ENCODE data around the gene IL6.
"Not testable (repeated sequence)": the region's sequence is repeated elsewhere in the genome, so short reads cannot be mapped to it uniquely, and the experiment has no call there.

The IL6 gene

DNA sequence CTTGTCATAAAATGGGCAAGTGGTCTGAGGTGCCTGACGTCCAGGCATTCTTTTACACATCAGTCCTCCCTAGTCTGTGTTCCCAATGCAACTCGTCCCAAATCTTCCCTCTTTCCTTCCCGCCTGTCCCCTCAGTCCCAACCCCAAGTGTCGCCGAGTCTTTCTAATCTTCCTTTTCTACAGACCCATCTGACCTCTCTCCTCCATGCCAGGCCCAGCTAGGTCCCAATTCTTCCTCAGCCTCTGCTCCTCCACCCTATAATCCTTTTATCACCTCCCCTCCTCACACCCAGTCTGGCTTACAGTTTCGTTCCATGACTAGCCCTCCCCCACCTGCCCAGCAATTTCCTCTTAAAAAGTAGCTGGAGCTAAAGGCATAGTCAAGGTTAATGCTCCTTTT is 22.3 kb upstream of the IL6 start:
- not testable (repeated sequence) for DNase-seq

DNA sequence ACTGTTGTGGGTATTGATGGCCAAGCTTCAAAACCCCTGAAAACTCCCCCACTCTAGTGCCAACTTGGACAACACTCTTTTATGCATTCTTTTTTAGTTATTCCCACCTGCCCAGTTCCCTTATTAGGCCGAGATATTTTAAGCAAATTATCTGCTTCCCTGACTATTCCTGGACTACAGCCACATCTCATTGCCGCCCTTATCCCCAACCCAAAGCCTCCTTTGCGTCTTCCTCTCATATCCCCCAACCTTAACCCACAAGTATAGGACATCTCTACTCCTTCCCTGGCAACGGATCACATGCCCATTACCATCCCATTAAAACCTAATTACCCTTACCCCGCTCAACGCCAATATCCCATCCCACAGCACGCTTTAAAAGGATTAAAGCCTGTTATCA is 21.1 kb upstream of the IL6 start:
- not testable (repeated sequence) for DNase-seq

DNA sequence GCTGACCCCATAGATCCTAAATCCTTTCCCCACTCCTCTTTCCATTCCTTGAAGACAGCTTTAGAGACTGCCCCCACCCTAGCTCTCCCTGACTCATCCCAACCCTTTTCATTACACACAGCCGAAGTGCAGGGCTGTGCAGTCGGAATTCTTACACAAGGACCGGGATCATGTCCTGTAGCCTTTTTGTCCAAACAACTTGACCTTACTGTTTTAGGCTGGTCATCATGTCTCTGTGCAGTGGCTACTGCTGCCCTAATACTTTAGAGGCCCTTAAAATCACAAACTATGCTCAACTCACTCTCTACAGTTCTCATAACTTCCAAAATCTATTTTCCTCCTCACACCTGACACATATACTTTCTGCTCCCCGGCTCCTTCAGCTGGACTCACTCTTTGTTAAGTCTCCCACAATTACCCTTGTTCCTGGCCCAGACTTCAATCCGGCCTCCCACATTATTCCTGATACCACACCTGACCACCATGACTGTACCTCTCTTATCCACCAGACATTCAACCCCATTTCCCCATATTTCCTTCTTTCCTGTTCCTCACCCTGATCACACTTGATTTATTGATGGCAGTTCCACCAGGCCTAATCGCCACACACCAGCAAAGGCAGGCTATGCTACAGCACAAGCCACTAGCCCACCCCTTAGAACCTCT is 19.8 kb upstream of the IL6 start:
- not testable (repeated sequence) for DNase-seq

DNA sequence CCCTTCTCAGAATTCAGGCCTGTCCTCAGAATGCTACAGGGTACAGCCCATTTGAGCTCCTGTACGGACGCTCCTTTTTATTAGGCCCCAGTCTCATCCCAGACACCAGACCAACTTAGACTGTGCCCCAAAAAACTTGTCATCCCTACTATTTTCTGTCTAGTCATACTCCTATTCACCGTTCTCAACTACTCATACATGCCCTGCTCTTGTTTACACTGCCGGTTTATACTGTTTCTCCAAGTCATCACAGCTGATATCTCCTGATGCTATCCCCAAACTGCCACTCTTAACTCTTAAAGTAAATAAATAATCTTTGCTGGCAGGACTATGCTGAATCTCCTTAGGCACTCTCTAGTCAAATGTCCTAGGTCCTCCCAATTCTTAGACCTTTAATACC is 18.8 kb upstream of the IL6 start:
- not testable (repeated sequence) for DNase-seq

DNA sequence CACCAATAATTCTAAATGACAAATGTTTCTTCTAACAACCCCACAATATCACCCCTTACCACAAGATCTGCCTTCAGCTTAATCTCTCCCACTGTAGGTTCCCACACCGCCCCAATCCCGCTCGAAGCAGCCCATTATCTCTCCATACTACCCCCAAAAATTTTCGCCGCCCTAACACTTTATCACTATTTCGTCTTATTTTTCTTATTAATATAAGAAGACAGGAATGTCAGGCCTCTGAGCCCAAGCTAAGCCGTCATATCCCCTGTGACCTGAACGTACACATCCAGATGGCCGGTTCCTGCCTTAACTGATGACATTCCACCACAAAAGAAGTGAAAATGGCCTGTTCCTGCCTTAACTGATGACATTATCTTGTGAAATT is 18.3 kb upstream of the IL6 start:
- DNase-seq = not testable (repeated sequence)

DNA sequence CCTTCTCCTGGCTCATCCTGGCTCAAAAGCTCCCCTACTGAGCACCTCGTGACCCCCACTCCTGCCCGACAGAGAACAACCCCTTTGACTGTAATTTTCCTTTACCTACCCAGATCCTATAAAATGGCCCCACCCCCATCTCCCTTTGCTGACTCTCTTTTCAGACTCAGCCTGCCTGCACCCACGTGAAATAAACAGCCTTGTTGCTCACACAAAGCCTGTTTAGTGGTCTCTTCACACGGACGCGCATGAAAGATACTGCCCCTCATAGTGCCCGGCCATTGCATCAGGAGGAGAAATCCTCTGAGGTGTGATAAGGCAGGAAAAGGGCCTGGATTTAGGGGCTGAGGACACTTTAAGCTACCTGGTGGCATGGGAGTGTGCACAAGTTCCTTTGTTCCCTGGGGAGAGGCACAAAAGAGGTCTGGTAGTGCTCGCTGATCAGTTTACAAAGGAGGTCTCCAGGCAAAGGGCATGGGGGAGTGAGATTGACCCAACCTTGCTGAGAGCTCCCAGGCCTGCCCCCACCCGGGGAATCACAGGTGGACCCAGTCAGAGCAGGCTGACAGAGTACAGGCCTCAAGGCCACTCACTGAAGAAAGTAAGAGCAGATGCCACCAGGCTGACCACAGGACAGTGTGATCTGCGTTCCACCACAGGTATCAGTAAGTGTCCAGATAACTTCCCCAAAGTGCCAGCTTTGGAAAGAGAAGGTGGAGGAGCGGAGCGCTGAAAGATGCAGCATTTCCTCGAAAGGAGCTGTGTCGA is 17.8 kb upstream of the IL6 start:
- DNase-seq = not testable (repeated sequence)

DNA sequence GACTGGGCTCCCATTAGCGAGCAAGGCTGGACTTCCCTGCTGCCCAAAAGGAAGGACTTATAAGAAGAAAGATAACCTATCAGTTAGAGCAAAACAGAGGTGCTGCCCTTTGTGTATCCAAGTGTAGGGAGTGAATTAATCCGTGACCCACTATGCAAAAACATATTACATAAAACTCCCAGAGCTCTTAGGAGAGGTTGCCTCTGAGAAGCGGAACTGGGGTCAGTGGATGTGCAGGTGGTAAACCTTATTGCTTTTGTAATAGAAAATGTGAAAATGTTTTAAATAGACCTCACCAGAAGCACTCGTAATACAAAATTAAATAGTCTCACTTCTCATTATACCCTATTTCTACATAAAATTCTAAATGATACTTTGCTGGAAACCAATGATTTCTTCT is 17.1 kb upstream of the IL6 start:
- DNase-seq = no peak

DNA sequence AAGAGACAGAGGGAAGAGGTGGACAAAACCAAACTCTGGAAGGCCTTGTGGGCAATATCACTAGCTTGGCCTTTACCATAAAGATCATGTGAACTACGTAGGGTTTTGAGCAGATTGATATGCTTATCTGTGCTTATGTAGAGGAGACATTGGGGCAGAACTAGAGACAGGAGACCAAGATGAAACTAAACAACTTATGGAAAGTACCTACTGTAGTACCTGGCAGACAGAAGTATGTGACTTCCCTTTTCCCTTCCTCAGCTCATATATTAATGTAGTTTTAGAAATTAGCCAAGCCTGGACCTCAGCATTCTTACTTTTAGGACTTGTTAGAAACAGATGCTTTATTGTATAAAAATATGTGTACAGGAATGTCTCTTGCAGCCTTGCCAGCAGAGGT is 14.0 kb upstream of the IL6 start:
- no peak for DNase-seq

DNA sequence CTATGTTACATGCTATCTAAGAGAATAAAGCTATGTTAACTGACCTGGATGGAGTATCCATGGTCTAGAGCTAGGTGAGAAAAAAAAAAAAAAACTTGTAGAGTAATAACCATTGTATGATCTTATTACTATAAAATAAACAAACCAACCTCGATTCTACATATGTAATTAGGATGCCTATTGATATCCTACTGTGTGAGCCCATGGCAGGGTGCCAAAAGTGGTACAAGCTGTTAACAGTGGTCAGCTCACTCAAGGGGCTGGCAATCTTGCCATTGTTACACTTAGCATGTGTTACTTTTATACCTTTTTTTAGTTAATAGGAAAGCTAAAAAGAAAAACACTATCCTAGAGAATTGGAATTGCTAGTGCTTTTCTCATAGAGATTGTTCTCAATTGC is 13.5 kb upstream of the IL6 start:
- DNase-seq = no peak

DNA sequence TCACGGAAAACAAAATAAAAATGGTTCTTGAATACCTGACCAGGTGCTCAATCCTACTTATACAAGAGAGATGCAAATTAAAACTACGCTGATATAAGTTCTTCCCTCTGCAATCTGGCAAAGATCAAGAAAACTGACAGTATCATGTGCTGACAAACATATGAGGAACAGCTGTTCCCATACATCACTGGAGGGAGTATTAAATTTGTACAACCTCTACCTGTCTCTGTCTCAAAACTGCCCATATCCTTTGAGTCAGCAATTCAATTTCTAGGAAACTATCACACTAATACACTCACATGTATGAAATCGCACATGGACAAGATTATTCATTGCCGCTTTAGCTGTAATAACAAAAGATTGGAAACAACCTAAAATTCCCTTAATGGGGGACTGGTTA is 11.0 kb upstream of the IL6 start:
- no peak for DNase-seq

DNA sequence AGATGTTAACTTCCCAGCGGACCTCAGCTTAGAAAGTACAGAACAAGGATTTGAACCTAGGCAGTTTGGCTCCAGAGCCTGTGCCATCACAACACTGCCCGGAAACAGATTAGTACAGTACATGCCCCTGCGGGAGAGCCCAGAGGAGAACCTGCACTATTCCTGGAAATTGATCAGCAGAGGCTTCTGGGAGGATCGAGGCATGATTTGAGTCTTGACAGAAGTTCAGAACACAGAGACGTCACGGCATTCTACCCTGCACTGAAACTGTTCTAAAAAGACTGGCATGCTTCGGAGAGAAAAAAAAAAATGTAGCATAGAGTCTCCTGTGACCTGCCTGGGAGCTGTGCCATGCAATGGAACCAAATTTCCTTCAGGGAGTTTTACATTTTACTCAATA is 9.2 kb upstream of the IL6 start:
- DNase-seq = no peak

DNA sequence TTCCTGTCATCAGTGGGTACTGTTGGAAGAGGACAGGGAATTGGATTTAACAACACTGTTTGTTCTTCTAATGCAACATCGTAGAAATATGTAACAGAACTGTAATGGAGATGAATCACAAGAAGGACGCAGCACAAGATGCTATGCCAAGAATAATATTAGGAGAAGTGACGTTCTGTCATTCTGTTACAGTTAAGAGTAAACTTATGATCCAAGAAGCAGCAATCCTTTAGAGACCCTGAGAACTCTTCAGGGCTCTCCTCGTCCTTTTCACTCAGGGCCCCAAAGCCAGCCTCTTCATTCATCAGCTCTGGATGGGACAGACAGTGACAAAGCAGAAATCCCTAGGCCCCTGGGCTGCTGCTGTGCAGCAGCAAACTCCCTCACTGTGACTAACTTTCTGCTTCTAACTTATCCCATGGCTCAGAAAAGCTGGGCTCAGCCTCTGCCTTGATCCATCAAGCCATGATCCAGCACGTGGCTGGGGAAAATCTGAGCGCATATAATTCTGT is 8.7 kb upstream of the IL6 start:
- DNase-seq = no peak

DNA sequence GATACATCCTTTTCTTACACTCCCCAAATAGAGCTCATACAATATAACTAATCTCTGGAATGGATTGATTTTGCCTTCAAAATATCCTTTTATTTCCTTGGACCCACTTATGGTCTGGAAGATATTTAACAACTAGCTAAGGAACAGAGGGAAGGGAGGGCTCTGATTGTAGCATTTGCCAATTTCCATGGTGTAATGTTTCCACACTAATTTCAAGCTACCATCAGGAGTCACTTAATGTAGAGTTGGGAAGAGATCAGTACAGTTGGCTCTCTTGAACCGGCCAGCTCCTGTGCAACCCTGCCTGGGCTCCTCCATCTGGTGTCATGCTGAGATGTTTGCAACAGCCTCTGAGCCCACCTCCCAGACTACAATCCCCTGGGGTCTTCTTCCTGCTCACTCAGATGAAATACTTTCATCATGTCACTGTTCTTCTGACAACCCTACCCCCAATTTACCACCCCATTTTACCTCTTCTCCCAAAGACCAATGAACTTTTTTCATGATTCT is 8.0 kb upstream of the IL6 start:
- no peak for DNase-seq

DNA sequence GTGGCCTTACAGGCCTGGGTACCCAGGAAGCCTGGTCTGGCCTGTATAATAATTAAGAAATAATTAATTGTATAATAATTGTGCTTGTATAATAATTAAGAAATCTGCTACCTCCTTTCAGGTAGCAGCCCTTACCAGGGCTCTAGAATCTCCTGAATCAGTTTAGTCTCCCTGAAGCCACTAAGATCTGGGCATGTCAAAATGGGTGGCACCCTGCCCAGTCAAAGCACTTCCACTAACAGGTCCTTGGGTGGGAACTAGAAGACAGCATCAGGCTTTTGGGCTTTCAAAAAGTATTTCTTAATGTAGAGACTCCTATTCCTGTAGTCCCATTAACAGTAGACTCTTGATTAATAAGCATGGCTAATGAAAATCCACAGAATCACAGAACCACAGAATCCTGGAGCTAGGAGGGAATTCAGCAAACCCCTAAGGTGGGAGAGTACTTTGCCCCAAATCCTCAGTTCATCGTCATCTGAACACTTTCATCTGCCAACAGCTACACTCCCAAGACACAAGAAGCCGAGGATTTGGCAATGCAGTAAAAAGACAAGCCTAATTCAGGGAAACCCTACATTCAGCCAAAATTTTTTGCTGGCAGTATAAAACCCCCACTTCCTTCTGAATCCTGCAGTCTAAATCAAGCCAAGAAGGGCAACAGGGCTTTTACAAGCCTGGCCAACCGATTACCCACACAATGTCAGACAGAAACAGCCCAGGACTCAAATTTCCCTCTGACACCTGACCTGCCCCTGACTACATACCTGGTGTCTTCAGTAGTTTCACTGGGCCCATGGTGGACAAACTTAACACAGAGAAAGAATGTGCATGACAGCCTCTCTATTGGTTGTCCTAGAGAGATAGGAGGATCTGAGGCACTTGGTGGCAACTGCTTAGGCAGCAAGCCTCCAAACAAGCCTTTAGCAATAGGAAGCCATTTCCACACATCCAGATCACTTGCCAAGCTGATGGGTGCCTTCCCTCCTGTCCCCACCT is 5.9 kb upstream of the IL6 start:
- DNase-seq = no peak

DNA sequence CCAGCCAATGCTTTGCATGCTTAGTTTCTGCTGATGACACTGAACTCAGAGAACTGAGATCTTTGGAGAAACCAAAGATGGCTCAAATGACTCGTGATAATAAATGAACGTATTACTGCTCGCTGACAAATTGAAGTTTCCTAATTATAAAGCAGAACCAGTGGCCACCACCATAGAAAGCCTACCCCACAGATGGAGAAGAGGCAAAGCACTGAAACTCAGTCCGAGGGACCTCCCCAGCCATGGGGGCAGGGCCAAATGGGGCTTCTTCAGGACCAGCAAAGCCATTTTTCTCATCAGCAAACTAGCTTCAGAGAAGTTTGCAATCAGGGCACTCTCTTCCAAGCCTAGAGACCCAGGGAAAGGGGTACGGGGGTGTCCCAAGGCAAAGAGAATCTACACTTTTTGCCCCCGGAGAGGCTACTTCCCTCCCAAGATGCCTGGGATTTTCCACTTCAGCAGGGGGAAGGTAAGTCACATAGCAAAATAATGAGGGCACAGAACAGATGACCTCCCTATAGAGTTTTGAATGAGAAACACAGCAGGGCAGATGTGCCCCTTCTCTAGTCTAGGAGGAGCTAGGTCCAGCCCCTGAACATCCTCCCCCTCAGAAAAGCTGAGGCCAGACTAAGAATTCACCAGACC is 4.3 kb upstream of the IL6 start:
- no peak for DNase-seq

DNA sequence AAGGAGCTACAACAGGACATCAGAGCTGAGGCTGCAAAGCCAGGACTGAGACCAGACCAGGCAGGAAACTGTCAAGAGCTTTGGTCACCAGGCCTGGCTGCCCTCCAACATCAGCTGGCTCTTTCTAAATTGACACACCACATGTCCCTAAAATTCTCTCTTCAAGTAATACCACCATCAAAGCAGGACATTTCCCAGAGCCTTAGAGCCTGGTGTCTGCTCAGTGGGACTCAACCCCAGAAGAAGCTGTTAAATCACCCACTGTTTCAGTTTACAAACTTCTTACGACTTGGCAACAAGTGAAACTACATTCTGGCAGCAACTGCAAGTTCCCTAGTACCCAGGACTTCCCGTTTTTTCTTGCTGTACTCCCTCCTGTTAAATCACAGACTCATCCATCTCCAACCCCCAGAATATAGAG is 3.8 kb upstream of the IL6 start:
- no peak for DNase-seq

DNA sequence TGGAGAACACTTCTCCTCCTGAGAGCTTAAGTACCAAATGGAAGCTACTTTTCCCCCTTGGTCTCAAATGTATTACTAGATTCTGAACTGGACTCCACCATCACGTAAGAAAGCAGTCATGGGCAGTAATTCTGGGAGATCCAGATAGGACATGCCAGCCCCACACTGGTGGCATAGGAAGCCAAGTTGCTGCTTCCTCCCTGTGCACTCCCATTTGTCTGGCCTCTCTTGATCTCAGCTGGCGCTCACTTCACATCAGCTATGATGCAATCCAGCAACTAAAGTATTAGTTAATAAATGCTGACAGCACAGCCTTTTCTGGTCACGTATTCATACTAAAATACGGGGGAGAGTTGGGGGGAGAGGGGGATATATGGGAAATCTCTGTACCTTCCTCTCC is 3.4 kb upstream of the IL6 start:
- no peak for DNase-seq

DNA sequence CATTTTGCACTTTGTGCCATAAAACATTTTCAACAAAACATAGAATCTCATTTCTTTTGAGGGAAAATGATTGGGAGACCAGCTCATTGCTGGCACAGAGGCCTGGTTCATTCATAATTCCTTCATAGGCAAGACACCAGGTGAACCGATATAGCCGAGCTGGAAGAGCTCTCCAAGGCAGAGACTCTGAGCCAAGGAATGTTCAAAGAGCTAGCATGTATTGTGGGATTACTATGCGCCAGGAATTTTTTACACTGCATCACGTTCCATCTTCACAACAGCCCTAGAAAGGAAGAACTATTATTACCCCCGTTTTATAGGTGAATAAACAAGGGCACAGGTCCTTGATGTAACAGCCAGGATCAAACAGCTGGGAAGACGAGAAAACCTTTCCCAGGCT is 2.1 kb upstream of the IL6 start:
- DNase-seq = no peak

DNA sequence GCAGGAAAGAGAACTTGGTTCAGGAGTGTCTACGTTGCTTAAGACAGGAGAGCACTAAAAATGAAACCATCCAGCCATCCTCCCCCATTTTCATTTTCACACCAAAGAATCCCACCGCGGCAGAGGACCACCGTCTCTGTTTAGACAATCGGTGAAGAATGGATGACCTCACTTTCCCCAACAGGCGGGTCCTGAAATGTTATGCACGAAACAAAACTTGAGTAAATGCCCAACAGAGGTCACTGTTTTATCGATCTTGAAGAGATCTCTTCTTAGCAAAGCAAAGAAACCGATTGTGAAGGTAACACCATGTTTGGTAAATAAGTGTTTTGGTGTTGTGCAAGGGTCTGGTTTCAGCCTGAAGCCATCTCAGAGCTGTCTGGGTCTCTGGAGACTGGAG is 1.4 kb upstream of the IL6 start:
- peak in 1 of 2 experiments; percentile 19 for DNase-seq

DNA sequence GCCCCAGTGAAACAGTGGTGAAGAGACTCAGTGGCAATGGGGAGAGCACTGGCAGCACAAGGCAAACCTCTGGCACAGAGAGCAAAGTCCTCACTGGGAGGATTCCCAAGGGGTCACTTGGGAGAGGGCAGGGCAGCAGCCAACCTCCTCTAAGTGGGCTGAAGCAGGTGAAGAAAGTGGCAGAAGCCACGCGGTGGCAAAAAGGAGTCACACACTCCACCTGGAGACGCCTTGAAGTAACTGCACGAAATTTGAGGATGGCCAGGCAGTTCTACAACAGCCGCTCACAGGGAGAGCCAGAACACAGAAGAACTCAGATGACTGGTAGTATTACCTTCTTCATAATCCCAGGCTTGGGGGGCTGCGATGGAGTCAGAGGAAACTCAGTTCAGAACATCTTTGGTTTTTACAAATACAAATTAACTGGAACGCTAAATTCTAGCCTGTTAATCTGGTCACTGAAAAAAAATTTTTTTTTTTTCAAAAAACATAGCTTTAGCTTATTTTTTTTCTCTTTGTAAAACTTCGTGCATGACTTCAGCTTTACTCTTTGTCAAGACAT is 574 bp upstream of the IL6 start:
- DNase-seq = peak in 1 of 2 experiments; percentile 56

DNA sequence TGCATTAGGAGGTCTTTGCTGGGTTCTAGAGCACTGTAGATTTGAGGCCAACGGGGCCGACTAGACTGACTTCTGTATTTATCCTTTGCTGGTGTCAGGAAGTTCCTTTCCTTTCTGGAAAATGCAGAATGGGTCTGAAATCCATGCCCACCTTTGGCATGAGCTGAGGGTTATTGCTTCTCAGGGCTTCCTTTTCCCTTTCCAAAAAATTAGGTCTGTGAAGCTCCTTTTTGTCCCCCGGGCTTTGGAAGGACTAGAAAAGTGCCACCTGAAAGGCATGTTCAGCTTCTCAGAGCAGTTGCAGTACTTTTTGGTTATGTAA is 675 bp downstream of the IL6 start:
- DNase-seq = no peak

DNA sequence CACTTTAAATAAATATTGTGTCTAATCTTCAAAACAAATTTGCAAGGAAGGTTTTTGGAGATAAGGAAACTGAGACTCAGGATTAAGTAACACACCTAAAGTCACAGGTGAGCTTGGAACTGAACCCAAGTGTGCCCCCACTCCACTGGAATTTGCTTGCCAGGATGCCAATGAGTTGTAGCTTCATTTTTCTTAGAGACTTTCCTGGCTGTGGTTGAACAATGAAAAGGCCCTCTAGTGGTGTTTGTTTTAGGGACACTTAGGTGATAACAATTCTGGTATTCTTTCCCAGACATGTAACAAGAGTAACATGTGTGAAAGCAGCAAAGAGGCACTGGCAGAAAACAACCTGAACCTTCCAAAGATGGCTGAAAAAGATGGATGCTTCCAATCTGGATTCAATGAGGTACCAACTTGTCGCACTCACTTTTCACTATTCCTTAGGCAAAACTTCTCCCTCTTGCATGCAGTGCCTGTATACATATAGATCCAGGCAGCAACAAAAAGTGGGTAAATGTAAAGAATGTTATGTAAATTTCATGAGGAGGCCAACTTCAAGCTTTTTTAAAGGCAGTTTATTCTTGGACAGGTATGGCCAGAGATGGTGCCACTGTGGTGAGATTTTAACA is 1.5 kb downstream of the IL6 start:
- peak; percentile 19 to 72 for DNase-seq

All from NCI-H526 (cell line).